GM03348 (cell line): ENCODE measurements around the gene RPL28.
"Not testable (repeated sequence)": the region's sequence is repeated elsewhere in the genome, so short reads cannot be mapped to it uniquely, and the experiment has no call there.

ENCODE experiments used
- DNase-seq: peaks from one replicate; pipeline ENCODE4 v3.0.0; 2012; ENCODE audit warnings: low spot score

Gene RPL28

DNA sequence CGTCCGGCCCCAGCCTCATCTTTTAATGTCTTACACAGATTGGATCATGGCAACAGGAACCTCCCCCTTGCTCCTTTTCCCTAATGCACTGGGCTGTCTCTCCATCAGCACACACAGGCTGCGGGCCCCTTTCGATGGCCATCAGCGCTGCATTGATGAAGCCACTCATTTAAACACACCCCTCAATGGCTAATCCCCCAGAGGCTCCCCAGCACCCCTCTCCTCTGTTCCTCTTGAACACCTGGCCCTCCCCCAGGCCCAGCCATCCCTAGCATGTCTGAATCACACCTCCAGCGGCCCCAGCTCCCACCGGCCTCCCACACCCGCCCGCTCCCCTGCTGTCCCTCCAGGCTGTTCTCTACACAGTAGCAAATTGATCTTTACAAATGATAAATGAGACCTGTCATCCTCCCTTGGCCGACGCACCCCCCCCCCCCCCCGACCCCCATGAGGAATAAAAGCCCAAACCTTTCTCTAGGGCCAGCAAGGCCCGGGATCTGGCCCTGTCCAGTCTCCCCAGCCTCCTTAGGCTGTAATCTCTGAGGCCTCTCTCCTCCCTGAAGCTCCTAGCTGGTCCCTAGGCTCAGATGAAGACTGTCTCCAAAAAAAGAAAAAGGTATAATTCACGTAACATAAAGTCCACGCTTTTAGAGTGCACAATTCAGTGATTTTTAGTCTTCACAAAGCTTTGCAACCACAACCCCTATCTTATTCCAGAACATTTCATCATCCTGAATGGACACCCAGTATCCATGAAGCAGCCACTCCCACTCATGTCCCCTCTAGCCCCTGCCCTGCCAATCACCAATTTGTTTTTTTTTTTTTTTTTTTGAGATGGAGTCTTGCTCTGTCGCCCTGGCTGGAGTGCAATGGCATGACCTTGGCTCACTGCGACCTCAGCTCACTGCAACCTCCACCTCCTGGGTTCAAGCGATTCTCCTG, 7.4 kb downstream of the RPL28 start:
- no peak for DNase-seq

DNA sequence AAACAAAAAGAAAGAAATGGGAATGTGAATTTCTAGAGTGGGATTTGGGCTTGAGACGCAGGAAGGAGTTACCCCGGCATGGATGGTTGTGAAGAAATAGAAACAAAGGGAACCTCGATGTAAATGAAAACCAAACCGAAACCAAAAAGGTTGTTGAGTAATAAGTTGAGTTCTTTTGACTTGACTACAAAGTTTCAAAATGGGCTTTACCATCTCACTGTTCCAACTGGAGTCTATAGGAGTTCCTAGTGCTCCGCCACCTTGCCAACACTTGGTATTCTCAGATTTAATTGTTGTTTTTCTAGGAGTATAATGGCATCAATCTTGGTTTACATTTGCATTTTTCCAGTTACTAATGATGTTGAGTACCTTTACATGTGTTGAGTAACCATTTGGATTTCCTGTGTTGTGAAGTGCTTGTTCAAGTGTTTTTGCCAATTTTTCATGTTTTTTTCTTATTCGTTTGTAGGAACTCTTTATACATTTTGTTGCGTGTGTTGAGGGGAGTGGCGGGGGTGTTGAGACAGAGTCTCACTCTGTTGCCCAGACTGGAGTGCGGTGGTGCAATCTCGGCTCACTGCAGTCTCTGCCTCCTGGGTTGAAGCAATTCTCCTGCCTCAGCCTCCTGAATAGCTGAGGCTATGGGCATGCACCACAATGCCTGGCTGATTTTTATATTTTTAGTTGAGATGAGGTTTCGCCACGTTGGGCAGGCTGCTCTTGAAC, 12.6 kb downstream of the RPL28 start:
- no peak for DNase-seq

GRCh38 chr19:55400281-55401087, 14.8 kb downstream of the RPL28 start:
- DNase-seq: no peak

DNA sequence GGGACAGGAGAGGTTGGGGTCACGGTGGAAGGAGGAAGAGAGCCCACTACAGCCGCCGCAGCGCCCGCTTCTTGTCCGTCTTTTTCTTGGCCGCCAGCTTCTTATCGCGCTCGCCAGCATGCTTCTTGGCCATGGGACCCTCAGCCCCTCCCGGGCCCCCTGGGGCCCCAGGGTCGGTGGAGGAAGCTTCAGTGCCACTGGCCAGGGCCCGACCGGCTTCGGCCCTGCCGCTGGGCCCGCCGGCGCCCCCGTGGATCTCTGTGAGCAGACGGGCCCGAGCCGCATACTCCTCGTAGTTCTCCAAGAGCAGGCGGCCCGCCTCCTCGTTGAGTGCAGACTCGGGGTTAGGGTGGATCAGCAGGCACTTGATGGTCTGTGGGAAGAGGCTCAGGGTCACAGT, 15.7 kb downstream of the RPL28 start:
- not testable (repeated sequence) for DNase-seq

GRCh38 chr19:55402509-55402908, 16.8 kb downstream of the RPL28 start:
- no peak for DNase-seq

DNA sequence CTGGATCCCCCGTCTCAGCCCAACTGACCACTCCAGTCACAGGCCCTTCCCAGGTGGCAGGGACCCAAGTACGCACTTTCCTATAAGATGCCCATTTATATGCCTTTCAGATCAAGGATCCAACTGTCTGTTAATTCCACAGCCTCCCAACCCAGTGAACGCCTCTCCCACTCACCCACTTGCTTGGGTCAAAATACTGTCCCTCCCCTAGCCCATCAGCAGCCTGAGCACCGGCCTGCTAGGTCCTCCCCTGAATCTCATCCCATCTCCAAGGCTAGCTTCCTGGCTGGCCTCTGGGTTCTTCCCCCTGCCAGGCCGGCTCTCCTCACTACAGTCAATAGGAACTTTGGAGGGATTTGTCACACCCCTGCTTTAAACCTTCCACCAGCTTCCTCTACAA, 19.9 kb downstream of the RPL28 start:
- no peak for DNase-seq

DNA sequence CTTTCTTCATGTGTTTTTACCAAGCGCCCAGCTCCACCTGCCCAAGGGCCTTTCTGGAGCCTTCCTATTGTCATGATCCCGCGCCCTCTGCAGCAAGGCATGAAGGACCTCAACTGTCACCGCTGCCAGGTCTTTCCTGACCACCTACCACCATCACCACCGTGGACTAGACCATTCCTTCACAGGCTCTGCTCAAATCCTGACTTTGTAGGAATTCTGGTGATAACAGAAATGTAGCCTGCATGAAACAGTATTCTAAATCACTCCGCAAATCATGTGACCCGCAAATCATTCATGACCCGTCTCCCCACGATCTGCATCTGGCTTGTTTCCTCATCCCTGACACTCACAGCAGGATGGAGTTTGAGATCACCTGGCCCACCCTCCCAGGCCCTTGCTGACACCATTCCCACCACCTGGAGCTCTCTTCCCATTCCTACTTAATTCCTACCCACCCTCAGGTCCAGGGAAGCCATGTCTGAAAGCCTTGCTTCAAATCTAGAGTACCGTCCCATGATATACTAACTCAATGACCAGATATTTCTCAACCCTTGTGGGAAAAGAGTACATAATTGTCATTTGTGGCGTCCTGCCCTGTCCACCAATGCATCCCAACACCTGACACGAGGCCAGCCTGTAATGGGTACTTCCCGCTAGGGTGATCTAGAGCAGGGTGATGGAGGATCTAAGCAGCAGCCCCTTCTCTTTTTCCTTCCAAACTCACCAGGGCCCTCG, 20.5 kb downstream of the RPL28 start:
- no peak for DNase-seq

GRCh38 chr19:55406826-55407549, 21.3 kb downstream of the RPL28 start:
- peak; percentile 77 for DNase-seq

GRCh38 chr19:55407550-55407799, 21.7 kb downstream of the RPL28 start, which contains the start of gene UBE2S:
Gene UBE2S, minus strand, starts transcription at chr19:55407788. Its CDS starts 199 bp downstream, at chr19:55407589.
- not testable (repeated sequence) for DNase-seq

- peak; percentile 99 for DNase-seq
Observed at GRCh38 chr19:55407800-55408532, 22.2 kb downstream of the RPL28 start.

GRCh38 chr19:55408533-55408872, 22.8 kb downstream of the RPL28 start:
- DNase-seq: no peak

- DNase-seq: not testable (repeated sequence)
Observed at GRCh38 chr19:55409179-55409578, 23.4 kb downstream of the RPL28 start.

- no peak for DNase-seq
Observed at GRCh38 chr19:55410168-55410567, 24.4 kb downstream of the RPL28 start.

DNA sequence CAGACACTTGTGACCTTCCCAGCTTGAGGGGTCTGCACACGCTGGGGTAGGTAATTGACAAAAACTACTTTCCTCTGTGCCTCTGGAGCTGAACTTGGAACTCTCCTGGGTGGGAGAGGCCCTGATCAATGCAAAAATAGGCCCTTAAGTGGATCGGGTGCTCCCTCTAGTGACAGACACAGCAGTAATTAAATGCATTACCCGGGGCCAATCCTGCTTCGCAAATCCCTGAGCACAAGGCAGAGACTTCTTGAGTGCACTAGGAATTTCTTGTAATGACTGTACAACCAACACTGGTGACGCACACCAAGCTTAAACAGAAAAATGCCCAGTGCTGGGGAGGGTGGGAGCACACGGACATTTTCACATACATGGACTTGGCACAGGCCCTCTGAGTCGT, 32.5 kb downstream of the RPL28 start:
- DNase-seq: peak; percentile 88

DNA sequence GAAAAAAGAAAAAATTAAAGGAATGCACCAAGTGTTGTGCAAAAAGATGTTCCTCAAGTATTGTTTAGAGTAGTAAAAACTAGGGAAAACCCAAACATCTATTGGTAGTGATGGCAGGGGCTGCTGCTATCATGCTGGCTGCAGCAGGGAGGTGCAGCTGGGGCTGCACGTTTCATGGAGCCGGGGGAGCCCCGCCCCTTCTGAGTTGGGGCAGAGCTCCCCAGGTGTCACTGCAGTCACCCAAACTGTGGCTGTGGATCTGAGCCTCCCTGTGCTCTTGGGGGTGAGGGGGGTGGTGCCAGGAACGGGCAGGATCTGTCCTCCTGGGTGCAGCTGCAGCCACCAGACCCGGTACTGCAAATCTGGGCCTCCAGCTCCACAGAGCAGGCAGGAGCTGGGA, 33.4 kb downstream of the RPL28 start:
- no peak for DNase-seq

DNA sequence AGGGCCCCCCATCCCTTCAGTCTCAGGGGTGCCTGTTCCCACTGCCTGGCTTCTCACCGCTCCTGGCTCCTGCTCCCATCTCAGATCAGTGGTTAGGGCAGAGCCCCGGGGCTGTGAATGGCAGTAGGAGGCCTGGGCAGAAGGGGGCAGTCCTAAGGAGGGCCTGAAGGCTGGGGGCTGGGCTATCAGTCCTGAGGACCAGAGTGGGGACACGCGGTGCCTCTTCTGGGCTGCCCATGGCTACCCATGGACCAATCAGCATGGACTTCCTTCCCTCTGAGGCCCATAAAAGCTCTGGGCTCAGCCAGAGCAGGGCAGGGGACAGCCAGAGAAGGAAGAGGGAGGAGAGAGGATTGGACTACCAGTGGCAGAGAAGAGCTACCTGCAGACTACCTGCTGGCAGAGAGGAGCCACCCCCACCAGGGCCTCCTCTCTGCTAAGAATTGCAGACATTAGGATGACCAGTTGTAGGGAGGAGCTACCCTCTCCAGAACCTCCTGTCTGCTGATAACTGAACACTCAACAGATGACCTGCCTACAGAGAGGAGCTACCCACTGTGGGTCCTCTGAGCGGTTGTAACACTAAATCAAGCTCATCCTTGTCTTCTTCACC, 34.0 kb downstream of the RPL28 start:
- no peak for DNase-seq

DNA sequence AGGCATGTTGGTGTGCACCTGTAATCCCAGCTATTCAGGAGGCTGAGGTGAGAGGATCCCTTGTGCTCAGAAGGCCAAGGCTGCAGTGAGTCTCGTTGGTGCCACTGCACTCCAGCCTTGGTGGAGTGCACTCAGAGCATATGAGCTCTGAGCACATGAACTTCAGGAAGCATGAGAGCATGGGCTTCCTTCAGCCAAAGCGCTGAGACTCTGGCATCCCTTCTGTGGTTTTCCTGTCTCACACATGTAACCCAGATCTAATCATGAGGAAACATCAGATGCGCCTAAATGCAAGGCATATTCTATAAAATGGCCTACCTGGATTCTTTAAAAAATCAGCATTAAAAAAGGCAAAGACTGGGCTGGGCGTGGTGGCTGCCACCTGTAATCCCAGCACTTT, 35.5 kb downstream of the RPL28 start:
- not testable (repeated sequence) for DNase-seq

GRCh38 chr19:55423225-55424005, 37.7 kb downstream of the RPL28 start:
- no peak for DNase-seq

GRCh38 chr19:55424518-55424917, 38.8 kb downstream of the RPL28 start:
- no peak for DNase-seq
